ENCODE measurements around the gene KIAA0232.

- TF ChIP-seq CTCF (conservative IDR thresholded peaks at IDR 0.05 in 1 of 2, IDR thresholded peaks at IDR 0.05 in 1 of 2; ENCODE audit: extremely low read depth in 1 of 2, insufficient read depth in 1 of 2, low read depth in 1 of 2, low read length in 2 of 2) (no peak), EZH2 (IDR thresholded peaks at IDR 0.05; ENCODE audit: borderline replicate concordance, low read length) (no peak)
Measured at GRCh38 chr4:6739920-6740319, 42.6 kb upstream of the KIAA0232 start.

All from mammary epithelial cell (primary cell).